Astrocyte (in vitro differentiated cells and primary cell): Measurements from ENCODE around the gene TSPYL1. TPM values are rescaled to one million over a fixed set of nuclear protein-coding genes. Genes with fewer than 3 reads are reported as not detected.

ENCODE experiments used
- DNase-seq: peaks from one replicate; pipeline ENCODE4 v3.0.0-alpha.2; 2010; ENCODE audit warnings: low read depth
- FAIRE-seq: peaks from 2 replicates; lab custom pipeline; 2011; peaks lifted over from hg19 to GRCh38; lab: Jason Lieb, UNC
- H2AFZ ChIP-seq: 2 replicates; pipeline ENCODE4 v1.6.0; 2012; ENCODE audit warnings: low read depth, low read length, inconsistent platforms
- H3K27ac ChIP-seq: 2 replicates; pipeline ENCODE4 v1.5.1; 2011; ENCODE audit warnings: low read depth, low read length, inconsistent platforms
- H3K27me3 ChIP-seq: 2 replicates; pipeline ENCODE4 v1.6.0; 2011; ENCODE audit warnings: low read length, inconsistent platforms; ENCODE audit not compliant: insufficient read depth
- H3K36me3 ChIP-seq: 2 replicates; pipeline ENCODE4 v1.5.1; 2011; ENCODE audit warnings: low read length, inconsistent platforms; ENCODE audit not compliant: insufficient read depth
- H3K4me1 ChIP-seq: 2 replicates; pipeline ENCODE4 v1.5.1; 2011; ENCODE audit warnings: low read length, inconsistent platforms; ENCODE audit not compliant: insufficient read depth
- H3K4me2 ChIP-seq: 2 replicates; pipeline ENCODE4 v1.6.0; 2012; ENCODE audit warnings: low read length, inconsistent platforms
- H3K4me3 ChIP-seq: 2 replicates; pipeline ENCODE4 v1.5.1; 2011; ENCODE audit warnings: low read depth, mild to moderate bottlenecking, low read length, inconsistent platforms; ENCODE audit not compliant: insufficient read depth
- H3K79me2 ChIP-seq: 2 replicates; pipeline ENCODE4 v1.6.0; 2012; ENCODE audit warnings: mild to moderate bottlenecking, low read length, inconsistent platforms; ENCODE audit not compliant: insufficient read depth
- H3K9ac ChIP-seq: 2 replicates; pipeline ENCODE4 v1.6.0; 2012; ENCODE audit warnings: mild to moderate bottlenecking, low read length, inconsistent platforms
- H3K9me3 ChIP-seq: 2 replicates; pipeline ENCODE4 v1.5.1; 2012; ENCODE audit warnings: low read depth, mild to moderate bottlenecking, low read length, inconsistent platforms; ENCODE audit not compliant: insufficient read depth
- H4K20me1 ChIP-seq: 2 replicates; pipeline ENCODE4 v1.6.0; 2012; ENCODE audit warnings: low read length, inconsistent platforms; ENCODE audit not compliant: insufficient read depth
- H3K27ac Mint-ChIP-seq: one replicate; pipeline ENCODE4 v1.8.0; 2021; ENCODE audit warnings: mild to moderate bottlenecking, mixed read lengths; ENCODE audit not compliant: unreplicated experiment
- H3K27me3 Mint-ChIP-seq: one replicate; pipeline ENCODE4 v1.8.0; 2021; ENCODE audit warnings: low read depth, mixed read lengths; ENCODE audit not compliant: unreplicated experiment
- H3K36me3 Mint-ChIP-seq: one replicate; pipeline ENCODE4 v1.8.0; 2021; ENCODE audit warnings: low read depth, mixed read lengths; ENCODE audit not compliant: unreplicated experiment
- H3K4me1 Mint-ChIP-seq: one replicate; pipeline ENCODE4 v1.8.0; 2021; ENCODE audit warnings: low read depth, mixed read lengths; ENCODE audit not compliant: unreplicated experiment
- H3K4me3 Mint-ChIP-seq: one replicate; pipeline ENCODE4 v1.8.0; 2021; ENCODE audit warnings: mild to moderate bottlenecking, moderate library complexity, mixed read lengths; ENCODE audit not compliant: unreplicated experiment
- H3K9me3 Mint-ChIP-seq: one replicate; pipeline ENCODE4 v1.8.0; 2021; ENCODE audit warnings: mild to moderate bottlenecking, mixed read lengths; ENCODE audit not compliant: unreplicated experiment
- EZH2 ChIP-seq: IDR thresholded peaks from 2 replicates; pipeline ENCODE4 v1.6.1; 2012; ENCODE audit warnings: mild to moderate bottlenecking, low read length, inconsistent platforms; ENCODE audit not compliant: insufficient read depth
- total RNA-seq: library from RNA; stranded (reverse); gene quantifications from 2 replicates; pipeline ENCODE4 v1.2.1, GENCODE V29; 2021
- TF ChIP-seq, protein P1 (sequence below): IDR thresholded peaks from 2 replicates; pipeline ENCODE4 v1.5.1; 2011; ENCODE audit warnings: low read depth, mild to moderate bottlenecking, inconsistent platforms, low read length, moderate library complexity; ENCODE audit not compliant: insufficient read depth

Gene TSPYL1
- total RNA-seq, 1 donor from 2014 or later, result 91.7 TPM

DNA sequence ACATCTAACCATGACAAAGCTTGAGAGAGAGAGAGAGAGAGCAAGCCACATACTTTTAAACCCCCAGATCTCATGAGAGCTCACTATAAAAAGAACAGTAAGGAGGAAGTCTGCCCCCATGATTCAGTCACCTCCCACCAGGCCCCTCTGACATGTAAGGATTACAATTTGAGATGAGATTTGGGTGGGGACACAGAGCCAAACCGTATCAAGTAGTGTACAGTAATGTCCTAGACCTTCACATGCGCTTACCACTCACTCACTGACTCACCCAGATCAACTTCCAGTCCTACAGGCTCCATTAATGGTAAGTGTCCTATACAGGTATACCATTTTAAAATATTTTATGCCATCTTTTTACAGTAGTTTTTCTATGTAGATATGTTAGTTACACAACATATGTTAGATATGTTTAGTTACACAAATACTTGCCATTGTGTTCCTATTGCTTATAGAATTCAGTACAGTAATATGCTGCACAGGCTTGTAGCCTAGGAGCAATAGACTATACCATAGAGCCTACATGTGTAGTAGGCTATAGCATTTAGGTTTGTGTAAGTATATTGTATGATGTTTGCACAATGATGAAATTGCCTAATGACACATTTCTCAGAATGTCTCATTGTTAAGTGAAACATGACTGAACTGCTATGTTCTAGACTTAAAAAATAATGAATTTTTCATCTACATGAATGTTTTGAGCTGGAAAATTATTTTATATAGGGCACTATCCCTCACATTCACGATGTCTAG lies 11.7 kb downstream of the TSPYL1 start:
- Histone ChIP-seq H4K20me1 (no peaks in the 10 kb centered on the region), H3K79me2 (no peaks in the 10 kb centered on the region), H3K4me2 (no peak overlapping the region), H3K9me3 (peaks cover 4% of the 10 kb centered on the region), H2AFZ (no peak overlapping the region), H3K27me3 (no peaks in the 10 kb centered on the region), H3K27ac (no peak overlapping the region), H3K4me3 (no peak overlapping the region), H3K36me3 (no peaks in the 10 kb centered on the region), H3K9ac (no peak overlapping the region), H3K4me1 (peaks cover 5% of the 10 kb centered on the region)
- DNase-seq (peak; percentile 23), FAIRE-seq (no peak)
- H3K4me1 Mint-ChIP-seq, result no peaks in the 10 kb centered on the region
- H3K27ac Mint-ChIP-seq, result no peak overlapping the region
- H3K36me3 Mint-ChIP-seq, result peaks cover 19% of the 10 kb centered on the region
- no peaks in the 10 kb centered on the region for H3K27me3 Mint-ChIP-seq
- no peak overlapping the region for H3K4me3 Mint-ChIP-seq
- TF ChIP-seq, protein P1, sequence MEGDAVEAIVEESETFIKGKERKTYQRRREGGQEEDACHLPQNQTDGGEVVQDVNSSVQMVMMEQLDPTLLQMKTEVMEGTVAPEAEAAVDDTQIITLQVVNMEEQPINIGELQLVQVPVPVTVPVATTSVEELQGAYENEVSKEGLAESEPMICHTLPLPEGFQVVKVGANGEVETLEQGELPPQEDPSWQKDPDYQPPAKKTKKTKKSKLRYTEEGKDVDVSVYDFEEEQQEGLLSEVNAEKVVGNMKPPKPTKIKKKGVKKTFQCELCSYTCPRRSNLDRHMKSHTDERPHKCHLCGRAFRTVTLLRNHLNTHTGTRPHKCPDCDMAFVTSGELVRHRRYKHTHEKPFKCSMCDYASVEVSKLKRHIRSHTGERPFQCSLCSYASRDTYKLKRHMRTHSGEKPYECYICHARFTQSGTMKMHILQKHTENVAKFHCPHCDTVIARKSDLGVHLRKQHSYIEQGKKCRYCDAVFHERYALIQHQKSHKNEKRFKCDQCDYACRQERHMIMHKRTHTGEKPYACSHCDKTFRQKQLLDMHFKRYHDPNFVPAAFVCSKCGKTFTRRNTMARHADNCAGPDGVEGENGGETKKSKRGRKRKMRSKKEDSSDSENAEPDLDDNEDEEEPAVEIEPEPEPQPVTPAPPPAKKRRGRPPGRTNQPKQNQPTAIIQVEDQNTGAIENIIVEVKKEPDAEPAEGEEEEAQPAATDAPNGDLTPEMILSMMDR, result no peak
- TF ChIP-seq EZH2, result no peak
- peaks cover 6% of the 10 kb centered on the region for H3K9me3 Mint-ChIP-seq

DNA sequence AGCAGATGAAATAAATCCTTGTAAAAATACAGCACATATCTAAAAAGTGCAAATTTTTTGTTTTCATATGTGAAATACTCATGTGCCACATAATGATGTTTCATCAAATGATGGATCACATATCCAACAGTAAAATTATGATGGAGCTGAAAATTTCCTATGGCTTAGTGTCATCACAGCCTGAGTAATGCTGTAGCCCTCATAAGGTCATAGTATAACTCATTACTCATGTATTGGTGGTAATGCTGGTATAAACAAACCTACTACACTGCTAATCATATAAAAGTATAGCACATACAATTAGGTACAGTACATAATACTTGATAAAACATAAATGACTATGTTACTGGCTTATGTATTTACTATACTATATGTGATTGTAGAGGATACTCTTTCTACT lies 12.9 kb downstream of the TSPYL1 start:
- H3K9ac ChIP-seq, result no peak overlapping the region
- FAIRE-seq (no peak), DNase-seq (no peak)
- H3K79me2 ChIP-seq, result no peaks in the 10 kb centered on the region
- no peaks in the 10 kb centered on the region for H3K36me3 ChIP-seq
- no peak overlapping the region for H2AFZ ChIP-seq
- H3K27me3 Mint-ChIP-seq, result no peaks in the 10 kb centered on the region
- H3K27ac ChIP-seq, result no peak overlapping the region
- H3K9me3 ChIP-seq, result peaks cover 4% of the 10 kb centered on the region
- H3K4me1 Mint-ChIP-seq, result no peaks in the 10 kb centered on the region
- no peaks in the 10 kb centered on the region for H3K27me3 ChIP-seq
- H3K4me2 ChIP-seq, result no peak overlapping the region
- no peaks in the 10 kb centered on the region for H4K20me1 ChIP-seq
- H3K4me3 Mint-ChIP-seq, result no peak overlapping the region
- H3K4me1 ChIP-seq, result peaks cover 5% of the 10 kb centered on the region
- no peak overlapping the region for H3K4me3 ChIP-seq
- no peak for TF ChIP-seq EZH2
- TF ChIP-seq, protein P1, result no peak
- H3K27ac Mint-ChIP-seq, result no peak overlapping the region
- H3K9me3 Mint-ChIP-seq, result peaks cover 16% of the 10 kb centered on the region
- H3K36me3 Mint-ChIP-seq, result peaks cover 21% of the 10 kb centered on the region
